Occipital lobe (tissue), 2 donors: Measurements from ENCODE around the gene CCSER1. TPM values are rescaled to one million over a fixed set of nuclear protein-coding genes. Genes with fewer than 3 reads are reported as not detected.
"Not testable (repeated sequence)": the region's sequence is repeated elsewhere in the genome, so short reads cannot be mapped to it uniquely, and the experiment has no call there.

Source experiments
- DNase-seq: peaks from one replicate; lab custom pipeline; 2025; lab: John Stamatoyannopoulos, UW
- total RNA-seq: library from RNA; depleted of rRNA; stranded (reverse); fragments of >200 nt; gene quantifications from one replicate; pipeline ENCODE4 v1.2.3, GENCODE V29; 2014

CCSER1 gene
- total RNA-seq, 1 donor from 2014 or later = 246 TPM

- no peak for DNase-seq
Observed at GRCh38 chr4:91502365-91502764, 1375.2 kb downstream of the CCSER1 start.

- no peak for DNase-seq
Observed at GRCh38 chr4:91513326-91513725, 1386.1 kb downstream of the CCSER1 start.

GRCh38 chr4:91519155-91519554 is 1392.0 kb downstream of the CCSER1 start:
- no peak for DNase-seq

GRCh38 chr4:91525621-91526020 is 1398.4 kb downstream of the CCSER1 start:
- no peak for DNase-seq

GRCh38 chr4:91527056-91527455 is 1399.9 kb downstream of the CCSER1 start:
- no peak for DNase-seq

- DNase-seq = no peak
Observed at GRCh38 chr4:91567594-91567993, 1440.4 kb downstream of the CCSER1 start.

- no peak for DNase-seq
Observed at GRCh38 chr4:91577864-91578263, 1450.7 kb downstream of the CCSER1 start.

GRCh38 chr4:91590260-91590659 is 1463.1 kb downstream of the CCSER1 start:
- no peak for DNase-seq

- no peak for DNase-seq
Observed at GRCh38 chr4:91592125-91592524, 1464.9 kb downstream of the CCSER1 start.

- no peak for DNase-seq
Observed at GRCh38 chr4:91596718-91597117, 1469.5 kb downstream of the CCSER1 start.

GRCh38 chr4:91598696-91599095 is 1471.5 kb downstream of the CCSER1 start:
- no peak for DNase-seq

GRCh38 chr4:91600301-91600700 is 1473.1 kb downstream of the CCSER1 start:
- DNase-seq = no peak

GRCh38 chr4:91601401-91601800 is 1474.2 kb downstream of the CCSER1 start:
- no peak for DNase-seq

GRCh38 chr4:91611782-91612181 is 1484.6 kb downstream of the CCSER1 start:
- no peak for DNase-seq

GRCh38 chr4:91620952-91621351 is 1493.8 kb downstream of the CCSER1 start:
- no peak for DNase-seq

- DNase-seq = no peak
Observed at GRCh38 chr4:91621446-91621845, 1494.3 kb downstream of the CCSER1 start.

GRCh38 chr4:91622925-91623602 is 1495.9 kb downstream of the CCSER1 start:
- no peak for DNase-seq

- DNase-seq = not testable (repeated sequence)
Observed at GRCh38 chr4:91623603-91623967, 1496.4 kb downstream of the CCSER1 start.

- no peak for DNase-seq
Observed at GRCh38 chr4:91630054-91630453, 1502.9 kb downstream of the CCSER1 start.

GRCh38 chr4:91630764-91631163 is 1503.6 kb downstream of the CCSER1 start:
- DNase-seq = no peak

GRCh38 chr4:91631335-91631734 is 1504.1 kb downstream of the CCSER1 start:
- no peak for DNase-seq

- no peak for DNase-seq
Observed at GRCh38 chr4:91636083-91636482, 1508.9 kb downstream of the CCSER1 start.
